Mucosa of descending colon (tissue), 3 donors: Measurements from ENCODE around the gene BLTP3A. TPM values are rescaled to one million over a fixed set of nuclear protein-coding genes. Genes with fewer than 3 reads are reported as not detected.
"Not testable (repeated sequence)": the region's sequence is repeated elsewhere in the genome, so short reads cannot be mapped to it uniquely, and the experiment has no call there.

Experiments used
- ATAC-seq: fragments of 200-7000 bp; cut with Tn5 transposase; one replicate; pipeline ENCODE4 v1.9.1; 2020; ENCODE audit warnings: mild to moderate bottlenecking, moderate library complexity
- DNase-seq, 3 donors: peaks; one replicate each; pipeline ENCODE4 v3.0.0-alpha.2; 2020
- H3K36me3 ChIP-seq: fragments of 200-600 bp; one replicate; pipeline ENCODE4 v1.8.0; 2021; ENCODE audit warnings: low read depth, mild to moderate bottlenecking
- H3K4me1 ChIP-seq: fragments of 200-600 bp; one replicate; pipeline ENCODE4 v1.8.0; 2021; ENCODE audit warnings: low read depth, mild to moderate bottlenecking
- H3K4me3 ChIP-seq: fragments of 200-600 bp; one replicate; pipeline ENCODE4 v1.8.0; 2021; ENCODE audit warnings: mild to moderate bottlenecking
- H3K9me3 ChIP-seq: fragments of 200-600 bp; one replicate; pipeline ENCODE4 v1.8.0; 2021; ENCODE audit warnings: mild to moderate bottlenecking
- intact Hi-C, 2 donors: fragments of 100-400 bp; cut with DNase I in 1 of 2; cut with micrococcal nuclease in 1 of 2; formaldehyde crosslinking; loops; one replicate each; pipeline versions ENCODE4 v1.11.0 to v1.11.1; 2022; cut with DNase I, micrococcal nuclease
- total RNA-seq, 3 donors: library from RNA; stranded (reverse); fragmentation: NEBNext Ultra II Directional in 2 of 3; extraction: Animal tissue kit (Norgen Biotek cat#: 25700) in 2 of 3; gene quantifications; one replicate each; pipeline versions ENCODE4 v1.2.1 to v1.2.4, GENCODE V29; 2021 to 2023
- TF ChIP-seq, protein P1 (sequence below): fragments of 200-600 bp; IDR thresholded peaks from one replicate; pipeline ENCODE4 v1.8.0; 2022; ENCODE audit warnings: antibody characterized with exemption, mild to moderate bottlenecking
- donor health status: DM: no; HTN: no; CAD: no; lungs with moderate emphysema.
- donor health status: DM: no; HTN: no; CAD: no.
- donor health status: DM: no; HTN: yes; CAD: no.

The BLTP3A gene
- total RNA-seq, 3 donors from 2014 or later: 9.2 to 11.3 (median 10.0) TPM

DNA sequence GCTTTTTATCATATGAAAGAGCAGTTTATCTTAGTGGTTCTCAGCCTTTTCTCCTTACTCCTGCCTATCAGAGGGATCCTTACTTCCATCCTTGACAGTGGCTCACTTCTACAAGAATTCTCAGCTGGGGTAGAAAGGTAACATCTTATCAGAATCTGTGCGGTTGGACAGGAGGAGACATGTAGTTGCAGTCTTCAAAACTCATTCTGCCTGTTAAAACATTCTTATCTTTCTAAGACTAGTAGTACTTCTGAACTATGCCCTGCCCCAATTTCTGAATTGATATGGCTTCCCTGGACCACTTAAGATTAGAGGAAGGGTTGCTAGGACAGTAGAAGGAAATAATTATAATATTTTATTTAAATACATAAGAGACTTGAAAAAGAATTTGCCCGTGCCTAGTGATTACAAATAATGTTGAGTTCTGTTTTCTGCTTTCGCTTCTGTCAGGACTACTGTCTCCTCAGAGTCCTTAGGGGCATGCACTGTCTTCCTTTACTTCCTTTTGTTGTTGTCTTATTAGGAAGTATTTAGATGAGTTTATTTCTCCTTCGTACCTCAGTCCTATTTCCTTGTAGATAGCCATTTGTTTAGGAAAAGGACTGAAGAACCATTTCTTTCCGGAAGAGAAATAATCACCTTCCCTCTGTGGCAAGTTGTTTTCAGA lies 24.9 kb downstream of the BLTP3A start:
- Histone ChIP-seq H3K36me3 (no peaks in the 10 kb centered on the region), H3K9me3 (no peaks in the 10 kb centered on the region), H3K4me1 (no peaks in the 10 kb centered on the region), H3K4me3 (no peak overlapping the region)
- intact Hi-C loops: no loop called here
- ATAC-seq: no peak
- TF ChIP-seq, protein P1, sequence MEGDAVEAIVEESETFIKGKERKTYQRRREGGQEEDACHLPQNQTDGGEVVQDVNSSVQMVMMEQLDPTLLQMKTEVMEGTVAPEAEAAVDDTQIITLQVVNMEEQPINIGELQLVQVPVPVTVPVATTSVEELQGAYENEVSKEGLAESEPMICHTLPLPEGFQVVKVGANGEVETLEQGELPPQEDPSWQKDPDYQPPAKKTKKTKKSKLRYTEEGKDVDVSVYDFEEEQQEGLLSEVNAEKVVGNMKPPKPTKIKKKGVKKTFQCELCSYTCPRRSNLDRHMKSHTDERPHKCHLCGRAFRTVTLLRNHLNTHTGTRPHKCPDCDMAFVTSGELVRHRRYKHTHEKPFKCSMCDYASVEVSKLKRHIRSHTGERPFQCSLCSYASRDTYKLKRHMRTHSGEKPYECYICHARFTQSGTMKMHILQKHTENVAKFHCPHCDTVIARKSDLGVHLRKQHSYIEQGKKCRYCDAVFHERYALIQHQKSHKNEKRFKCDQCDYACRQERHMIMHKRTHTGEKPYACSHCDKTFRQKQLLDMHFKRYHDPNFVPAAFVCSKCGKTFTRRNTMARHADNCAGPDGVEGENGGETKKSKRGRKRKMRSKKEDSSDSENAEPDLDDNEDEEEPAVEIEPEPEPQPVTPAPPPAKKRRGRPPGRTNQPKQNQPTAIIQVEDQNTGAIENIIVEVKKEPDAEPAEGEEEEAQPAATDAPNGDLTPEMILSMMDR: no peak
- no peak for DNase-seq

GRCh38 chr6:34817446-34817845 lies 25.6 kb downstream of the BLTP3A start:
- Histone ChIP-seq H3K4me3 (no peak overlapping the region), H3K9me3 (no peaks in the 10 kb centered on the region), H3K36me3 (no peaks in the 10 kb centered on the region), H3K4me1 (no peaks in the 10 kb centered on the region)
- ATAC-seq (no peak), DNase-seq (no peak)
- TF ChIP-seq, protein P1: no peak
- intact Hi-C loops: no loop called here

DNA sequence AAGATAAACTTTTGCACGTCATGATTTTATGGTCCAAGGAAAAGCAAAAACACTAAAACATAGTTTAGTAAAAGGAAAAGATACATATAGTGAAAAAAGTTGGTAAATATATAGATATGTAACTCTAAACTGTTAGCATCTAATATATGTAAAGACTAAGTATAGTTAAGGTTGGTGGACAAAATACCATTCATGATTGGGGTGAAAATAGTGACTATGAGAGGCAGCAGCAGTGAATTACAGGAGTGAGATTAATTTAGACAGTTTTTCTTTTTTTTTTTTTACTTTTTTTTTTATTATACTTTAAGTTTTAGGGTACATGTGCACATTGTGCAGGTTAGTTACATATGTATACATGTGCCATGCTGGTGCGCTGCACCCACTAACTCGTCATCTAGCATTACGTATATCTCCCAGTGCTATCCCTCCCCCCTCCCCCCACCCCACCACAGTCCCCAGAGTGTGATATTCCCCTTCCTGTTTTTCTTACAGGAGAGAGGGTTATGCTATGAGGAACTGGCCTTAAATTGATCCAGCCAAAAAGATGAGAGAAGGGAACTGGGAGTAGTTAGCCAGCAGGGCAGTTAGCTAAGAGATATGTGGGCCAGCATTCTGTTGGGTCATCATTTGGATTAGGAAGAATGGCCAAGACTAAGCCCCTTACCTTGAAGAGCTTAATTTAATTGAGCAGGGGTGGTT lies 27.1 kb downstream of the BLTP3A start:
- H3K9me3 ChIP-seq, H3K4me1 ChIP-seq, ATAC-seq, H3K36me3 ChIP-seq, DNase-seq, intact Hi-C loops, H3K4me3 ChIP-seq: not testable (repeated sequence)

GRCh38 chr6:34819571-34820480 lies 27.9 kb downstream of the BLTP3A start:
- intact Hi-C loops: no loop called here
- Histone ChIP-seq H3K9me3 (no peaks in the 10 kb centered on the region), H3K4me3 (no peak overlapping the region), H3K4me1 (no peaks in the 10 kb centered on the region), H3K36me3 (no peaks in the 10 kb centered on the region)
- no peak for ATAC-seq
- no peak for DNase-seq
- TF ChIP-seq, protein P1: no peak

- DNase-seq (no peak), ATAC-seq (no peak)
- H3K9me3 ChIP-seq: no peaks in the 10 kb centered on the region
- no peaks in the 10 kb centered on the region for H3K36me3 ChIP-seq
- TF ChIP-seq, protein P1: no peak
- H3K4me1 ChIP-seq: no peaks in the 10 kb centered on the region
- no peak overlapping the region for H3K4me3 ChIP-seq
- intact Hi-C loops: no loop called here
Observed at GRCh38 chr6:34829137-34829536, 37.3 kb downstream of the BLTP3A start.

- intact Hi-C loops: no loop called here
- no peaks in the 10 kb centered on the region for H3K36me3 ChIP-seq
Observed at GRCh38 chr6:34832942-34833341, 41.1 kb downstream of the BLTP3A start.

More at GRCh38 chr6:34832942-34833341, 41.1 kb downstream of the BLTP3A start:
- Histone ChIP-seq H3K9me3 (no peaks in the 10 kb centered on the region), H3K4me1 (no peaks in the 10 kb centered on the region), H3K4me3 (no peak overlapping the region)
- no peak for DNase-seq
- TF ChIP-seq, protein P1: no peak
- ATAC-seq: no peak
